Heart left ventricle (tissue), 16 donors: Measurements from ENCODE around the gene EVL. TPM values are rescaled to one million over a fixed set of nuclear protein-coding genes. Genes with fewer than 3 reads are reported as not detected.

Experiments used
- ATAC-seq, 4 donors: fragments of 200-7000 bp; cut with Tn5 transposase; one replicate each; pipeline ENCODE4 v1.9.1; 2020 to 2022; ENCODE audit warnings: moderate library complexity in 4 of 4, mild to moderate bottlenecking in 3 of 4, moderate number of reproducible peaks in 1 of 4
- DNase-seq, 5 donors: peaks; one replicate each; pipeline ENCODE4 v3.0.0-alpha.2; 2020
- H3K27ac ChIP-seq, 12 donors: fragments of 200-600 bp; sonication (generic) in 4 of 12; one replicate each; pipeline versions ENCODE4 v1.5.0 to v1.8.0; 2016 to 2022; ENCODE audit warnings: mild to moderate bottlenecking in 2 of 12
- H3K27me3 ChIP-seq, 9 donors: fragments of 200-600 bp; sonication (generic) in 2 of 9; one replicate each; pipeline versions ENCODE4 v1.5.1 to v1.8.0; 2016 to 2022; ENCODE audit warnings: mild to moderate bottlenecking in 3 of 9
- H3K36me3 ChIP-seq, 9 donors: fragments of 200-600 bp; sonication (generic) in 2 of 9; one replicate each; pipeline versions ENCODE4 v1.5.0 to v1.8.0; 2018 to 2022; ENCODE audit warnings: mild to moderate bottlenecking in 2 of 9
- H3K4me1 ChIP-seq, 12 donors: fragments of 200-600 bp; sonication (generic) in 4 of 12; one replicate each; pipeline versions ENCODE4 v1.5.0 to v1.8.0; 2016 to 2022; ENCODE audit warnings: mild to moderate bottlenecking in 3 of 12
- H3K4me3 ChIP-seq, 12 donors: fragments of 200-600 bp; sonication (generic) in 4 of 12; one replicate each; pipeline versions ENCODE4 v1.5.0 to v1.8.0; 2017 to 2022; ENCODE audit warnings: mild to moderate bottlenecking in 9 of 12, moderate library complexity in 4 of 12
- H3K9me3 ChIP-seq, 12 donors: fragments of 200-600 bp; sonication (generic) in 4 of 12; one replicate each; pipeline versions ENCODE4 v1.5.0 to v1.8.0; 2016 to 2022; ENCODE audit warnings: mild to moderate bottlenecking in 1 of 12
- CTCF ChIP-seq, 12 donors: fragments of 200-600 bp; sonication (generic) in 4 of 12; IDR thresholded peaks; one replicate each; pipeline versions ENCODE4 v1.5.0 to v1.8.0; 2018 to 2022; ENCODE audit warnings: antibody characterized with exemption in 12 of 12, mild to moderate bottlenecking in 5 of 12
- POLR2A ChIP-seq, 2 donors: fragments of 450-650 bp; IDR thresholded peaks; one replicate each; pipeline ENCODE4 v1.6.1; 2017; ENCODE audit warnings: antibody characterized with exemption in 2 of 2, mild to moderate bottlenecking in 2 of 2, moderate library complexity in 2 of 2
- WGBS, 4 donors: extraction: QIAGEN DNeasy Blood & Tissue Kit in 2 of 4; methylation state at CpG; one replicate each; pipeline versions ENCODE4 v1.1.5 to v1.1.7; 2013 to 2018; 5-methylcytosine and 5-hydroxymethylcytosine counted together
- intact Hi-C, 10 donors: fragments of 100-400 bp; cut with DNase I; formaldehyde crosslinking; loops; one replicate each; pipeline versions ENCODE4 v1.11.1 to v1.14.2; 2022
- polyA plus RNA-seq, 2 donors: library from polyadenylated mRNA; stranded (reverse); fragments of 200-250 nt; gene quantifications; one replicate each; pipeline ENCODE4 v1.2.3, GENCODE V29; 2013
- total RNA-seq, 9 donors: library from RNA; depleted of rRNA in 2 of 9; stranded (reverse); fragments of >200 nt in 2 of 9; fragmentation: NEBNext Ultra II Directional in 3 of 9; extraction: Animal tissue kit (Norgen Biotek cat#: 25700) in 3 of 9; gene quantifications; one replicate each; pipeline versions ENCODE4 v1.1.0 to v1.2.4, GENCODE V29; 2016 to 2023
- donor health status: ischemic (EF 13 %, LVEDD 7.1; RV severe dilation, severe dysfunction).
- donor health status: healthy with polysubstance abuse.
- donor health status: DM: no; HTN: yes; CAD: no.
- donor health status: DM: no; HTN: no; CAD: no.
- donor health status: ischemic (EF 25% LVEDD 6.9; RV normal size, moderate dysfunction).
- donor health status: ischemic (EF 25% LVEDD 5.7; RV mildly dilated, moderate dysfunction).
- donor health status: healthy.
- donor health status: DM: yes; HTN: yes; CAD: no.
- donor health status: ischemic (EF 35%, LVEDD 5.7; RV mildly dilated, moderate dysfunction).
- donor health status: nonischemic (EF 11% LVEDD 7.7; RV severe dilation, severe dysfunction).
- donor health status: DM: yes; HTN: yes; CAD: no.
- donor health status: PGD.
- donor health status: ischemic (EF 29% LVEDD 5.4; RV normal size, mild dysfunction).
- donor health status: nonischemic (EF 23%, LVEDD 6.1; RV moderate dilation, normal function).

Gene EVL
- total and polyA plus RNA-seq, 11 donors, result 23.8 to 116 (median 39.9) TPM

DNA sequence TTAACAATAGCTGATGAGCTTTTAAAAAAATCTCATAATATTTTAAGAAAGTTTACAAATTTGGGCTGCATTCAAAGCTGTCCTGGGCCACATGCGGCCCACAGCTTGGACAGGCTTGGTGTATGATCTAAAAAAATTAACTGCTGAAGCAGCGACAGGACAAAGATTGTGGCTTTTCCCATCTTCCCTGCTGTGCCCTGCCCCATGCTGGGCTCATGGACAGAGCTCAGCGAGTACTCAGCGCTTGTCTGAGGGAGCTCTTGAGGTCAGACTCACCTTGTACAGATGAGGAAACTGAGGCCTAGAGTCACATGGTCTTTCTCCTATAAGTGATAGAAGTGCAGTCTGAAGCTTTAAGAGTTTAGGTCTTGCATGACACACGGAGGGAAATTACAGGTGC is 15.0 kb downstream of the EVL start:
- DNase-seq (no peak), ATAC-seq (no peak)
- Histone ChIP-seq H3K36me3 (peaks cover 0 to 8% (median 0%) of the 10 kb centered on the region in 9 donors), H3K4me3 (no peak overlapping the region), H3K9me3 (no peaks in the 10 kb centered on the region), H3K27me3 (no peaks in the 10 kb centered on the region), H3K27ac (peak overlapping the region in 4 of 12 donors; percentile 10 to 77 (median 53)), H3K4me1 (peaks cover 0 to 72% (median 22%) of the 10 kb centered on the region in 12 donors)
- WGBS, 4 donors, result 83 to 89% (median 87%) methylated on average over 5 of the region's 5 CpGs
- TF ChIP-seq CTCF (IDR thresholded peaks at IDR 0.05) (no peak), POLR2A (IDR thresholded peaks at IDR 0.05) (no peak)
- intact Hi-C loops, result no loop called here

DNA sequence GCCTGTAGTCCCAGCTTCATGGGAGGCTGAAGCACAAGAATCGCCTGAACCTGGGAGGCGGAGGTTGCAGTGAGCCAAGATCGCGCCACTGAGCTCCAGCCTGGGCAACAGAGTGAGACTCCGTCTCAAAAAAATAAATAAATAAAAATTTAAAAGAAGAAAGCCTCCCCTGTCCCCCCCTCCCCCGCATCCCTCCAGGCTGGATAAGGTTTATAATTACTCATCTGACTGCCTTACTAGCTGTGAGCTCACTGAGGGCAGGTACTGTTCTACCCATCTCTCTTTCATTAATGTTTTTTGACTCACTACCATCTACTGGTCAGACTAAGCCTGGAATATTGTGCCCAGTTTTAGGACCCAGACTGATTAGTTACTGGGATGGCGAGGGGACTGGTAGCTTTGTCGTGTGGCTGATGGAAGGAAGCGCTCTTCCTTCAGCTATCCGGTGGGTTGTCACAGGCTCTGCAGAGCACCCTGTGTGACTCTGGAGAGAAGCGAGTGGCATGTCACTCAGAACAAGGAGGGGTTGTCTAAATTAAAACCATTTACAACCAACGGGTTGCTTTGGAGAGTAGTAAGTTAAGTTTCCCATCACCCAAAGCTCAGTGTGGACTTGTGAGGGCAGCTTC is 16.9 kb downstream of the EVL start:
- DNase-seq (no peak), ATAC-seq (no peak)
- no peaks in the 10 kb centered on the region for H3K9me3 ChIP-seq
- no peak for TF ChIP-seq CTCF (IDR thresholded peaks at IDR 0.05)
- no peak for TF ChIP-seq POLR2A (IDR thresholded peaks at IDR 0.05)
- H3K36me3 ChIP-seq, result peaks cover 0 to 27% (median 13%) of the 10 kb centered on the region in 9 donors
- H3K4me3 ChIP-seq, result no peak overlapping the region
- H3K27me3 ChIP-seq, result no peaks in the 10 kb centered on the region
- peak overlapping the region in 1 of 12 donors; percentile 77 for H3K27ac ChIP-seq
- peaks cover 0 to 53% (median 13%) of the 10 kb centered on the region in 12 donors for H3K4me1 ChIP-seq
- intact Hi-C loops, result no loop called here
- 92 to 97% (median 95%) methylated on average over 12 of the region's 12 CpGs for WGBS, 4 donors

GRCh38 chr14:100082723-100083122 is 17.5 kb downstream of the EVL start:
- Histone ChIP-seq H3K4me3 (no peak overlapping the region), H3K36me3 (peaks cover 0 to 33% (median 17%) of the 10 kb centered on the region in 9 donors), H3K27ac (no peak overlapping the region), H3K9me3 (no peaks in the 10 kb centered on the region), H3K27me3 (no peaks in the 10 kb centered on the region), H3K4me1 (peaks cover 0 to 48% (median 13%) of the 10 kb centered on the region in 12 donors)
- WGBS, 4 donors, result 91 to 100% (median 99%) methylated on average over 2 to 3 of the region's 3 CpGs
- DNase-seq (no peak), ATAC-seq (no peak)
- TF ChIP-seq CTCF (IDR thresholded peaks at IDR 0.05) (no peak), POLR2A (IDR thresholded peaks at IDR 0.05) (no peak)
- intact Hi-C loops, result no loop called here

DNA sequence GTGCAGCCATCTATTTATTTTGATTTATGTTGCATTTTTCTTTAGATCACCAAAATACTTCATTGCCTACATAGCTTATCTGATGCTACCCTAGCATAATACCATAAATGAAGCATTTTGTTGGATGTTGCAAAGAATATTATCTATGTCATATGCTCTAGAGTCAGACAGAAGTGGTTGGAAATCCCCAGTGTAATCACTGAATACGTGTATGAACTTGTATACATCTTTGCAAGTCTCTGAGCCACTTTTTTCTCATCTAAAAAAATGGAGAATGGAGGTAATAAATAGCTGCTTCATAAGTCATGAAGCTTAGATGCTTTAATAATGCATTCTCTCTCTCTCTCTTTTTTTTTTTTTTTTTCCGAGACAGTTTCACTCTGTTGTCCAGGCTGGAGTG is 18.5 kb downstream of the EVL start:
- WGBS, 4 donors, result 74 to 88% (median 83%) methylated on average over 2 of the region's 2 CpGs
- TF ChIP-seq POLR2A (IDR thresholded peaks at IDR 0.05) (no peak), CTCF (IDR thresholded peaks at IDR 0.05) (no peak)
- DNase-seq, result no peak
- H3K27ac ChIP-seq, result no peak overlapping the region
- H3K4me1 ChIP-seq, result peaks cover 0 to 45% (median 8%) of the 10 kb centered on the region in 12 donors
- intact Hi-C loops, result no loop called here
- no peak overlapping the region for H3K4me3 ChIP-seq
- no peaks in the 10 kb centered on the region for H3K27me3 ChIP-seq
- no peaks in the 10 kb centered on the region for H3K9me3 ChIP-seq
- ATAC-seq, result no peak
- H3K36me3 ChIP-seq, result peaks cover 0 to 43% (median 26%) of the 10 kb centered on the region in 9 donors
